ENCODE results near the gene S100A1. TPM values are rescaled to one million over a fixed set of nuclear protein-coding genes. Genes with fewer than 3 reads are reported as not detected.
A peak's percentile ranks its signal among the peaks of the same experiment; 100 is the strongest.
"Not testable (repeated sequence)": the region's sequence is repeated elsewhere in the genome, so short reads cannot be mapped to it uniquely, and the experiment has no call there.

Gene S100A1
- not detected for polyA plus RNA-seq

DNA sequence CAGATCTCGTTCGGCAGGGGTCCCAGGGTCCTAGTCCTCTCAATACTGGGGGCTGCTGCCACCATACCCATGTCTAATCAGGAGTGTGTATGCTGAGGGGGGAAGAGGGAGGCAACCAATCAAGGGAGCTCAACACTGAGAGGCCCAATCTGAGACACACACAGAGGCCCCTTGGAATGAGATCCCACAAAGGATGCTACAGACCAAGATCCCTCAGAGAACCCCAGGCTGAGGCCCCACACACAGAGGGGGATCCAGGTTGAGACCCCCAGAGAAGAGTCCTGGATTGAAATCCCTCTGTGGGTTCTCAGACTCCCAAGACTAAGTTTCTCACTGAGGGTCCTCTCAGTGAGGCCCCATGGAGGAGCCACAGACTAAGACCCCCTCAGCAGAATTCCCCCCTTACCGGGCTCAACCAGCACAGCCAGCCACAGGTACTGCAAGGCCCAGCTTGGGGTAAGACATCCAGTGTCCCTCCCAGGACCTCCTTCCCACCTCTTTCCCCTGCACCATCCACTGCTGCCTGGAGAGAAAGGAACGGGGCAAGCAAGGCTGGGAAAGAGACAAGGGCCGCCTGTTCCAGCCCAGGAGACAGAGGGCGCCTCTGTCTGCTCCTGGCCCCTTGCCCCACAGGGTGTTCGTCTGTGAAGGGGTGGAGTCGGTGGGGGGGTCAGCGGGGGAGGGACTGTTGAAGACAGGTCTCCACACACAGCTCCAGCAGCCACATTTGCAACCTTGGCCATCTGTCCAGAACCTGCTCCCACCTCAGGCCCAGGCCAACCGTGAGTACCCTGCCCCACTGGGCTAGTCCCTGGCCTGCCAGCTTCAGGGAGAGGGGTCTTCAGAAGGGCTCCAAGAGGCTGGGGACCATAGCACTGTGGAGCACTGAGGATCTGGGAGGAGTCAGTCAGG lies at the start of gene S100A1:
TSS of gene S100A1 (plus strand) at position 720 of the 912 bp plus-strand sequence. CDS start 2,088 bp downstream, outside the sequence.
- Mint-ChIP-seq H3K27ac (peak within 1 kb of the TSS in 2 of 3 donors; percentile 39 to 43), H3K4me1 (peaks cover 5 to 27% (median 10%) of the 10 kb centered on the region in 3 donors)

DNA sequence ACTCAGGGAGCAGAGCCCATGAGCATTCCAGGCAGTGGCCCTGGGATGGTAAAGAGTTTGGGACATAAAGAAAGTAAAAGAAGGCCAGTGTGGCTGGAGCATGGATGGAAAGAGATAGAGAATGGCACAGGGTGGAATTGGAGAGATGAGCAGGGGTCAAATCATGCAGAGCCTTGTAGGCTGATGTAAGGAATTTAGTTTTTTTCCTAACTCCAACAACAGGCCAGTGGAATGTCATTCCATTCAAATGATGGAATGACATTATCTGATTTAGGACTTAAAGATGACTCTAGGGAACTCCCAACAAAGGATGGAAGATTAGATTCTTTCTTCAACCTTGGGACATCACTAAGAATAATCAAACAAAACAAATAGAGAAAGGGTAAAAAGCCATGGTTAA lies 49.7 kb upstream of the S100A1 start:
- no peaks in the 10 kb centered on the region for H3K9me3 Mint-ChIP-seq
- H3K27me3 Mint-ChIP-seq, result peaks cover 12% of the 10 kb centered on the region
- H3K27ac Mint-ChIP-seq, result no peak overlapping the region
- H3K4me3 Mint-ChIP-seq, result no peak overlapping the region
- H3K4me1 Mint-ChIP-seq, result peaks cover 0 to 3% (median 0%) of the 10 kb centered on the region in 3 donors
- no peaks in the 10 kb centered on the region for H3K36me3 Mint-ChIP-seq

More for the DNA sequence above, at the start of gene S100A1:
- peaks cover 7% of the 10 kb centered on the region for H3K27me3 Mint-ChIP-seq
- H3K4me3 Mint-ChIP-seq, result peak within 1 kb of the TSS in 3 of 4 donors; percentile 17 to 68 (median 60)
- no peaks in the 10 kb centered on the region for H3K9me3 Mint-ChIP-seq
- peaks cover 2% of the 10 kb centered on the region for H3K36me3 Mint-ChIP-seq

DNA sequence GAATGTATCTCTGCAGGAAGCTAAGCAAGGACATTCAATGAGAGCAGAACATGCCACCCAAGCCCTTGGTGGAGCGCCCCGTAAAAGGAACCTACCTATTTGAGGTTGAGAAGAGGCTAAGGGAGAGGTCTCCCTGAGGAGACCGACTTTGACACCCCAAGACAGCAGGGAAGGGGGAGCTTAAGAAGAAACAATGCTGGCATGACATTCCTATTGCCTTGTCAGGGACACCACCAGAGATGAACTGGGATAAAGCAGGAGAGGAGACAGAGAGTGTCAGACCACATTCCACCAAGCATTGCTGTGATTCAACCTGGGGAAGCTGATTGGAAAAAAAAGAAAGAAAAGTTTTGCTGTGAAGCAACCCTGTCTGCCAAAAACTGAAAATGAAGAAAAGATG lies 49.3 kb upstream of the S100A1 start:
- no peaks in the 10 kb centered on the region for H3K9me3 Mint-ChIP-seq
- H3K27ac Mint-ChIP-seq, result no peak overlapping the region
- no peak overlapping the region for H3K4me3 Mint-ChIP-seq
- H3K27me3 Mint-ChIP-seq, result peaks cover 12% of the 10 kb centered on the region
- peaks cover 0 to 3% (median 0%) of the 10 kb centered on the region in 3 donors for H3K4me1 Mint-ChIP-seq
- no peaks in the 10 kb centered on the region for H3K36me3 Mint-ChIP-seq

DNA sequence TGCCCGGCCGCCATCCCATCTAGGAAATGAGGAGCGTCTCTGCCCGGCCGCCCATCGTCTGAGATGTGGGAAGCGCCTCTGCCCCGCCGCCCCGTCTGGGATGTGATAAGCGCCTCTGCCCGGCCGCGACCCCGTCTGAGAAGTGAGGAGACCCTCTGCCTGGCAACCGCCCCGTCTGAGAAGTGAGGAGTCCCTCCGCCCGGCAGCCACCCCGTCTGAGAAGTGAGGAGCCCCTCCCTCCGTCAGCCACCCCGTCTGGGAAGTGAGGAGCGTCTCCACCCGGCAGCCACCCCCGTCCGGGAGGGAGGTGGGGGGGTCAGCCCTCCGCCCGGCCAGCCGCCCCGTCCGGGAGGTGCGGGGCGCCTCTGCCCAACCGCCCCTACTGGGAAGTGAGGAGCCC lies 45.4 kb upstream of the S100A1 start:
- not testable (repeated sequence) for H3K4me3 Mint-ChIP-seq, H3K27ac Mint-ChIP-seq, H3K4me1 Mint-ChIP-seq, H3K27me3 Mint-ChIP-seq, H3K9me3 Mint-ChIP-seq, H3K36me3 Mint-ChIP-seq

DNA sequence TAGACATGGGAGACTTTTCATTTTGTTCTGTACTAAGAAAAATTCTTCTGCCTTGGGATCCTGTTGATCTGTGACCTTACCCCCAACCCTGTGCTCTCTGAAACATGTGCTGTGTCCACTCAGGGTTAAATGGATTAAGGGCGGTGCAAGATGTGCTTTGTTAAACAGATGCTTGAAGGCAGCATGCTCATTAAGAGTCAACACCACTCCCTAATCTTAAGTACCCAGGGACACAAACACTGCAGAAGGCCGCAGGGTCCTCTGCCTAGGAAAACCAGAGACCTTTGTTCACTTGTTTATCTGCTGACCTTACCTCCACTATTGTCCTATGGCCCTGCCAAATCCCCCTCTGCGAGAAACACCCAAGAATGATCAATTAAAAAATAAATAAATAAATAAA lies 44.7 kb upstream of the S100A1 start:
- not testable (repeated sequence) for H3K9me3 Mint-ChIP-seq, H3K27me3 Mint-ChIP-seq, H3K27ac Mint-ChIP-seq, H3K36me3 Mint-ChIP-seq, H3K4me3 Mint-ChIP-seq, H3K4me1 Mint-ChIP-seq

DNA sequence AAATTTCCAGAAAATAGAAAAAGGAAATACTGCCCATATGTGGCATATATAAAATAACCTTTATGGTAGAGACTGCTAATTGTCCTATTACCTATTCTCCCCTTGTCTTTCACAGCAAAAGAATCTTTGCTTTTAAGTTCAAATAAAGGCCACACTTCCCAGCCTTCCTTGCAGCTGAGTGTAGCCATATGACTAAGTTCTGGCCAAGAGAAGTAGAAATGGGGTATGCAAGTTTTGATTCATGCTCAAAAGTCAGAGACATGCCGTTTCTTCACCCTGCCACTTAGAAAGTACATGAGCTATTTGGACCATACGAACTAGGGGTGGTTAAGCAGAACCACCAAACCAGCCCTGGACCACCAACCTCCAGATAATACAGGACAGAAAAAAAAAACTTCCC lies 44.3 kb upstream of the S100A1 start:
- Mint-ChIP-seq H3K9me3 (no peaks in the 10 kb centered on the region), H3K4me1 (no peaks in the 10 kb centered on the region), H3K27ac (no peak overlapping the region), H3K27me3 (no peaks in the 10 kb centered on the region), H3K36me3 (peaks cover 1% of the 10 kb centered on the region), H3K4me3 (no peak overlapping the region)

DNA sequence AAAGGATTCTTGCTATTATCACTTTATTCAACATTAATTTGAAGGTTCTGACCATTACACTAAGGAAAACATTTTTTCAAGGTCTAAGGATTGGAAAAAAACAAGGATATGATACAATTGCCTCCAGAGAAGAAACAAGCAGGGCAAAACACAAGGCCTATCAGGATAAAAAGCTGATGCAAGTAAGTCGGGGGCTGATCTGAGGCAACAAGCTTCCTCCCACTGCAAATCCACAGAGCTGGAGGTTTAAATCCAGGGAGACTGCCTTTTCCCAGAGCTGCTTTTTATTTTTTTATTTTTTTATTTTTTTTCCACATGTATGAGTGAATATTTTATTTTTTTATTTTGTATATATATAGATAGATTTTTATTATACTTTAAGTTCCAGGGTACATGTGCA lies 43.2 kb upstream of the S100A1 start:
- Mint-ChIP-seq H3K27me3 (no peaks in the 10 kb centered on the region), H3K4me3 (no peak overlapping the region), H3K36me3 (peaks cover 1% of the 10 kb centered on the region), H3K27ac (no peak overlapping the region), H3K4me1 (no peaks in the 10 kb centered on the region), H3K9me3 (no peaks in the 10 kb centered on the region)

DNA sequence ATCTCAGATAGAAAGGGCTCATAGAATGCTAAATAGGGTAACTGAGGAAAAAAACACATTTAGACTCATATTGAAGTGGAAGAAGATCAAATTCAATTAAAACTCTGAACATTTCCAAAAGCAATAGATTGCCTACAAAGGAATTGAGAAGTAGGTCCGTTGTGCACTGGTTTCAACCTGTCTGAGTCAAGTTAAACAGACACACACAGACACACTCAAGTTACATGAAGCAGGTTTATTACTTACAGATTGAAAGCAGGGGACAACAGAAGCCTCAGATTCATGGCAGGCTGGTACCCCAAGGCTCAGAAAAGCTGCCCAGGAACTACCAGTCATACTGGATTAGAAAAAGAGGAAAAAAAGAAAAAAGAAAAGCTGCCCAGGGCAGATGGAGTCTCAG lies 41.9 kb upstream of the S100A1 start:
- Mint-ChIP-seq H3K36me3 (peaks cover 1% of the 10 kb centered on the region), H3K27ac (no peak overlapping the region), H3K27me3 (no peaks in the 10 kb centered on the region), H3K9me3 (no peaks in the 10 kb centered on the region), H3K4me3 (no peak overlapping the region), H3K4me1 (no peaks in the 10 kb centered on the region)

DNA sequence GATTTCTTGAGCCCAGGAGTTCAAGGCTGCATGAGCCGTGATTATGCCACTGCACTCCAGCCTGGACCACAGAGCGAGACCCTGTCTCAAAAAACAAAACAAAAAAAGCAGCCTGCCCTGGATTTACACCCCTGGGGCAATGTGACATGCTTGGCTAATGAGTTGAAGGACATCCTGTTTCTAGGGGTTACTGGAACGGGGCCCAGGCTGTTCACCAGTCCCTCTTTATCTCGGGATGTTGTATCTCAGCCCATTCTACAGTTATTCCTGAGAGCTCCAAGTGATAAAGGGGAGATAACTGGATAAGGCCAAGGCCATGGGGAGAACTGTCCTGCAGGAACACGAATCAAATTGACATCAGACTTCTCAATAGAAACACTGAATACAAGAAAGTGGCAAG lies 40.9 kb upstream of the S100A1 start:
- Mint-ChIP-seq H3K27ac (no peak overlapping the region), H3K27me3 (no peaks in the 10 kb centered on the region), H3K9me3 (no peaks in the 10 kb centered on the region), H3K4me1 (no peaks in the 10 kb centered on the region), H3K36me3 (peaks cover 1% of the 10 kb centered on the region), H3K4me3 (no peak overlapping the region)

DNA sequence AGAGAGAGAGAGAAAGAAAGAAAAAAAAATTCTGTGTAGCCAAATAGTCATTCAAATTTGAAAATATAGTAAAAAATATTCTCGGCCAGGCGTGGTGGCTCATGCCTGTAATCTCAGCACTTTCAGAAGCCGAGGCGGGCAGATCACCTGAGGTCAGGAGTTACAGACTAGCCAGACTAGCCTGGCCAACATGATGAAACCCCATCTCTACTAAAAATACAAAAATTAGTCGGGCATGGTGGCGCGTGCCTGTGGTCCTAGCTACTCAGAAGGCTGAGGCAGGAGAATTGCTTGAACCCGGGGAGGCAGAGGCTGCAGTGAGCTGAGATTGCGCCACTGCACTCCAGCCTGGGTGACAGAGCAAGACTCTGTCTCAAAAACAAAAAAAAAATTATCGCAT lies 40.2 kb upstream of the S100A1 start:
- H3K4me3 Mint-ChIP-seq, H3K4me1 Mint-ChIP-seq, H3K9me3 Mint-ChIP-seq, H3K27me3 Mint-ChIP-seq, H3K27ac Mint-ChIP-seq, H3K36me3 Mint-ChIP-seq: not testable (repeated sequence)

DNA sequence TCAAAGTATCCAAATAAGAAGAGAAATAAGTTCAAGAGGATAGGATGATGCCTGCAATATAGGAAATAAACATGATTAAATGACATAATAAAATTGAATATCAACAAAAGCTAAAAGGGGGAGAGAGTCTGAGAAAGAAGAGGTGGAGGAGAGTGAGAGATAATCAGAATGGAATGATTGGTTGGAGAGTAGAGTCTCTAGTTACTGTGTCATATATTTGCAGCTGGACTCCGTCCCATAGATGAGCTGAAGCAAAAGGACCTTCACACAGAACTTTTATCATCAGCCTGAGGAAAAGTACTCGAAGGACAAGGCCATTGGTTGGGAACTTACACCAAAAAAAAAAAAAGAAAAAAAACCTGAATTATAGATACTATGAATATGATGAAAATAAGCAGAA lies 39.8 kb upstream of the S100A1 start:
- Mint-ChIP-seq H3K4me3 (no peak overlapping the region), H3K27ac (no peak overlapping the region), H3K9me3 (no peaks in the 10 kb centered on the region), H3K27me3 (no peaks in the 10 kb centered on the region), H3K4me1 (no peaks in the 10 kb centered on the region), H3K36me3 (peaks cover 1% of the 10 kb centered on the region)

DNA sequence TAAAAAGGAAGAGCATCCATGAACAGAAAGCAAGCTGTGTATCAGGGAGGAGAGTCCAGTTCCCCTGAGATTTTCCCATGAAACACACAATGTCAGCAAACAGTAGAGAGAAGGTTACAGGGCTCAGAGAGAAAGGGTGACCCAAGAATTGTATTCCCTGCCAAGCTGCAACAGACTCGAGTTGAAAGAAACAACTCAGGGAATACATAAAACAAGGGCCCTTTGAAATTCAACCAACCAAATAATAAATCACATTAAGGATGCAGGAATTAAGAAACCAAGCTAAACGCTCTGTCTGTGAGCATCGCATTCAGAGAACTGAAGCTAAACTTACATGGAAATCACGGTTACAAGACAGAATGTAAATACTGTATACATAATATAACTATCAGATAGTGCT lies 35.5 kb upstream of the S100A1 start:
- Mint-ChIP-seq H3K4me3 (peak overlapping the region in 1 of 4 donors; percentile 43), H3K4me1 (peaks cover 0 to 10% (median 7%) of the 10 kb centered on the region in 3 donors), H3K36me3 (peaks cover under 1% of the 10 kb centered on the region), H3K27me3 (no peaks in the 10 kb centered on the region), H3K27ac (no peak overlapping the region), H3K9me3 (no peaks in the 10 kb centered on the region)

DNA sequence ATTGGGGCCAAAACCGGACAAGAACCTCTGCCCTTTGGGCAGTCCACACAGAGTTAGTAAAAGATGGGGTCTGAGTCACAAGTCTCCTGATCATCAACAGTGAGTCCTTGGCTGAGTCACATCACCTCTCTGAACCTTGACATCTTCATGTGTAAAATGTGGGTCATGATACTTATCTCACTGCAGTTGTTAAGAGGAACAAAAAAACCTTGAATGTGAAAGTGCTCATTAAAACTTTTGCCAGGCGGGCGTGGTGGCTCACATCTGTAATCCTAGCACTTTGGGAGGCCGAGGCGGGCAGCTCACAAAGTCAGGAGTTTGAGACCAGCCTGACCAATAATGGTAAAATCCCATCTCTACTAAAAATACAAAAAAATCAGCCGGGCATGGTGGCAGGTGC lies 31.0 kb upstream of the S100A1 start:
- Mint-ChIP-seq H3K4me3 (peak overlapping the region in 1 of 4 donors; percentile 65), H3K36me3 (no peaks in the 10 kb centered on the region), H3K27ac (peak overlapping the region; percentile 72 to 97 (median 95)), H3K9me3 (no peaks in the 10 kb centered on the region), H3K27me3 (no peaks in the 10 kb centered on the region), H3K4me1 (peaks cover 5 to 25% (median 20%) of the 10 kb centered on the region in 3 donors)

DNA sequence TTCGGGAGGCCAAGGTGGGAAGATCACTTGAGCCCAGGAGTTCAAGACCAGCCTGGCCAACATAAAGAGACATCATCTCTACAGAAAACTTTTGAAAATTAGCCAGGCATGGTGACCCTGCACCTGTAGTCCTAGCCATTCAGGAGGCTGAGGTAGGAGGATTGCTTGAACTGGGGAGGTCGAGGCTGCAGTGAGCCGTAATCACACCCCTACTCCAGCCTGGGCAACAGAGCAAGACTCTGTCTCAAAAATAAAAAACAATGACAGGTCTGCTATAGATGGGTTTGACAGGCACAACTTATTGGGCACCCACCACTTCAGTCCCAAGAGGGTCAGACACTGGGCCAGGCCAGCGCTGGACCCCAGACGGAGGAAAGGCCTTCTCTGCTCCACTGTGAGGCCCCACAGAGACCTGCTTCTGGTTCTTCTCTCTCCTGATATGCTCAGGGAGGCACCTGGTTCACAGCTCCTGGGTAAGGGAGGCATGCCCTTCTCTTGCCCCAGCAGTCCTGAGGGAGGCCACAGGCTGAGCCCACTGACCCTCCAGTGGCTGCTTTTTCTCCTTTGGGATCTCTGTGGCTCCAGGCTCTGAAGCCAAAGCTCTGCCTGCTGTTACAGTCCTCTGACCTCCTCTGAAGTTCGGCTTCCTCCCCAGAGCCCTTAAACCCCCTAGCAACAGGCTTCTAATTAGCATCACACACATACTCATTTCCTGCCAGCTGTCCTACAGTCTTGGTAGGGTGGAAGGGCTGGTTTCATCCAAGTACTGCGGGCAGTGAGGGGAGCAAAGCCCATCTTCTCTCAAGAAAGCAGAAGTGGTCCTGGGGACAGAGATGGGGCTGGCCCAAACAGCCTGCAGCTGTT lies 29.7 kb upstream of the S100A1 start:
- Mint-ChIP-seq H3K27ac (peak overlapping the region; percentile 72 to 97 (median 95)), H3K9me3 (no peaks in the 10 kb centered on the region), H3K4me1 (peaks cover 9 to 25% (median 23%) of the 10 kb centered on the region in 3 donors), H3K4me3 (peak overlapping the region; percentile 18 to 80 (median 47)), H3K27me3 (no peaks in the 10 kb centered on the region), H3K36me3 (no peaks in the 10 kb centered on the region)

DNA sequence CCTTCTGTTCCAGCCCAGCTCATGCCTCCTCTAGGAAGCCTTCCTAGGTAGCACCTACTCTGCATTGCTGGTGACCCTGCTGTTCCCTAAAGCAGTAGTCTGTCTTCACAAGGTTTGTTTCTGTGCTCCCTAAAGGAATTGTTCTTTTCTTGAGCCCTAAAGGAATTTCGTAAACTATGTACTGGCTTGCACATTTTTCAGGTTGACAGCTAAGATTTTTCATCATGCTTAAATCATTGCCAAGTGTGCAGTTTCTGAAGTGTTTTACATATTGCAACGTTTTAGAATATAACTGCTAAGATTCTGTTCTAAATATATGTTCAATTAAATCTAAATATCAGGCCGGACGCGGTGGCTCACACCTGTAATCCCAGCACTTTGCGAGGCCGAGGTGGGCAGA lies 28.4 kb upstream of the S100A1 start:
- H3K27ac Mint-ChIP-seq, result peak overlapping the region in 2 of 3 donors; percentile 40 to 55
- peaks cover 19 to 27% (median 23%) of the 10 kb centered on the region in 3 donors for H3K4me1 Mint-ChIP-seq
- peak overlapping the region in 1 of 4 donors; percentile 53 for H3K4me3 Mint-ChIP-seq

More for the DNA sequence above, 28.4 kb upstream of the S100A1 start:
- Mint-ChIP-seq H3K9me3 (no peaks in the 10 kb centered on the region), H3K27me3 (no peaks in the 10 kb centered on the region), H3K36me3 (no peaks in the 10 kb centered on the region)
